T follicular helper cell (primary cell): ENCODE measurements around the gene ALAS1.

Source experiments
- DNase-seq: peaks from one replicate; pipeline ENCODE4 v3.0.0-alpha.2; 2020; ENCODE audit warnings: low read depth

ALAS1 gene

DNA sequence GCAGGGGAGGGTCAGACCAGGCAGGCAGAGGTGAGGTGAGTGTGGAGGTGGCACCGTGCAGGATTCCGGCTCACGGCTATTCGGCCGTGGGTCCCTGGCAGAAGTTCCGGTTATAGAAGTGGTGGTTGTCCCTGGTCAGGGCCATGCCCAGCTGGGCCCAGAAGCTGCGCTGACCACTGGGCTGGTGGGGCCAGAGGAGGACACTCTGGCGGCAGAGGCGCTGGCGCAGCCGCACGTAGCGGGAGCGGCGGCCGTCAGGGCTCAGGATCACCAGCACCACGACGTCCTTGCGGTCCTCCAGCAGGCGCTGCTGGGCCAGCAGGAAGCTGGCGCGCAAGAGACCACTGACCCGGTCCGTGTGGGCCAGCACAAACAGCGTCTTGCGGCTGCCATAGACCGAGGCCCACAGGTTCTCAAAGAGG is 23.2 kb downstream of the ALAS1 start:
- no peak for DNase-seq

DNA sequence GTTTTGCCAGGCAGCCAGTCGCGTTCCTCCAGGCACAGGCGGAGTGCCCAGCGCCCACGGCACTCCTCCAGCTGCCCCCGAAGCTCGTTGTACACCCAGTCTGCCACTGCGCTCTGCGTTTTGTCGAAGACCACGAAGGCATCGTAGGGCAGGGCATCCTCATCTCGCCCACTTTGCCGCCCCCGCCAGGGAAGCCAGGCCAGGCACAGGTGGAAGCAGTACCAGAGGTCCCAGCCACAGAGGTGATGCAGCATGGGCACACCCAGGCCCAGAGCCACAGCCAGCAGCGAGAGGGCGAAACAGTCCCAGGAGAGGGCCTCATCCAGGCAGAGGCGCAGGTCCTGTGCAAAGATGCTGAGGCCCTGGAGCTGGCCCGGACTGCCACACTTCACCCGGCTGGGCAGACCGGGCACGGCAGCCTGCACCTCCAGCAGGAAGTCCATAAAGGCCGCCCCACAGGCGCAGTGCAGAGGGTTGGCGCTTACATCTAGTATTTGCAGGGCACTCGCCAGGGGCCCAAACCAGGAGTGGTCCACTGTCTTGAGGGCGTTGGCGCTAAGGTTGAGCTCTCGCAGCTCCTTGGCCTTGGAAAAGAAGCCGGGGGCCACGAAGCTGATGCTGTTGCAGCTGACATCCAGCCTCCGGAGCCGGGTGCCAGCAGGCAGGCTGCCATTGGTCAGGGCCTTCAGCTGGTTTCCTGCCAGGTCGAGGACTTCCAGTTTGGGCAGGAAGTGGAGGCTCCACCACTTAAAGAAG is 23.8 kb downstream of the ALAS1 start:
- DNase-seq, result peak; percentile 42

DNA sequence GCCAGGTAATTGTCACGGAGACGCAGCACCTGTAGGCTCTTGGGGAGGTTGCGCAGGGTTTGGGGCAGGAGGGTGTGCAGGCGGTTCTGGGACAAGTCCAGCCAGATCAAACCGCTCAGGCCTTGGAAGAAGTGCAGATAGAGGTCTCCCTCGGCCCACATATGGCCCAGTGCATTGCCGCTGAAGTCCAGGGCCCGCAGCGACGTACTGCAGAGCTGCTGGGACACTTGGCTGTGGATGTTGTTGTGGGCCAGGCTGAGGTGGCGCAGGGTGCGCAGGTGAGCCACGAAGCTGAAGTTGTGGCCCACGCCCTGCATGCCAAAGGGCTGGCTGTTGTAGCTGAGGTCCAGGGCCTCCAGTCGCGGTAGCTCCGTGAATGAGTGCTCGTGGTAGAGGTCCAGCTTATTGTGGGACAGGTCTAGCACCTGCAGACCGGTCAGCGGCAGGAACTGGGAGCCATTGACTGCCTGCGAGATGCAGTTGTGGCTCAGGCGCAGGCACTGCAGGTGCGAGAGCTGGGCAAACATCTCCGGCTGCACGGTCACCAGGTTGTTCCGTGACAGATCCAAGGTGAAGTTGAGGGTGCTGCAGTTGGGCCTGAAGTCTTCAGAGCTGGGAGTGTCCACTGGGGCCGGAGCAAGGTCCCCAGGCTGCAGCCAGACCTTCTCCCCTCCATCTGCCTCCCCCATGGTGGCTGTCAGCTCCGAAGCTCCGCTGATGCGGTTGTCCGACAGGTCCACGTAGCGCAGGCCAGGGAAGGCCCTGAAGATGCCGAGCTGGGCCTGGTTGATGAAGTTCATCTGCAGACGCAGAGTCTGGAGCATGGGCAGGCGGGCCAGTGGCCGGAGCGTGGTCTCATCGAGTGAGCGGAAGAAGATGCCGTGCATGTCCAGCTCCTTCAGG is 24.6 kb downstream of the ALAS1 start:
- DNase-seq, result no peak

DNA sequence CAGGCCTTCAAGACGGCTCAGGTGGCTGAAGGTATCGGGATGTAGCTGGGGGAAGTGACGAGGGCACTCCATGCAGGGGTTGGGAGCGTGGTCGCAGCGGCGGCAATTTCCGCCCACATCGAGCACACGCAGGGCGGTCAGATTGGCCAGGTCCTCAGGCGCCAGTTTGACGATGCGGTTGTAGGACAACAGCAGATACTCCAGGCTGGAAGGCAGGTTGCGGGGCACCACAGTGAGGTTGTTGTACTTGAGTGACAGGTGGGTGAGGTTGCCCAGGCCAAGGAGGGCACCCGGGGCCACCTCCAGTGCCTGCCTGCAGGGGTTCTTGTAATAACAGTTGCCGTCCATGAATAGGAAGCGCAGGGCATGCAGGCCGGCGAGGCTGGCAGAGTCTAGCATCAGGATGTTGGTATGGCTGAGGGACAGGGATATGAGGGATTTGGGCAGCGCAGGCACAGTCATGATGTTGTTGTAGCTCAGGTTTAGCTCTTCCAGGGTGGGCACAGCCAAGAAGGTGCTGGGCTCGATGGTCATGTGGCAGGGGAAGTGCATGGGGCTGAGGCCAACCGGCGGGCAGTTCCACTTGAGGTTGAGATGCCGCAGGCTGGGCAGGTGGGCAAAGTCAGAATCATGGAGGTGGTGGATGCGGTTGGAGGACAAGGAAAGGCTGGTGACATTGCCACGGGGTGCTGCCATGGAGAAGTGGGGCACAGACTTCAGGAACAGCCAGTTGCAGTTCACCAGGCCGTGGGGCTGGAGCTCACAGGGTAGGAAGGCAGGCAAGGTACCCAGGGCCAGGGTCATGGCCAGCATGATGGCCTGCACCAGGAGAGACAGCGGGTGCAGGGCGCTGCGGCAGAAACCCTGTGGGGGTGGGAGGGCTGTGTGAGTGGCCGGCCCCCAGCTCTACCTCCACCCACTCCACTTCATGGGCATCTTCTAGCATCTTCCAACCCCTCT is 25.8 kb downstream of the ALAS1 start:
- DNase-seq, result no peak

DNA sequence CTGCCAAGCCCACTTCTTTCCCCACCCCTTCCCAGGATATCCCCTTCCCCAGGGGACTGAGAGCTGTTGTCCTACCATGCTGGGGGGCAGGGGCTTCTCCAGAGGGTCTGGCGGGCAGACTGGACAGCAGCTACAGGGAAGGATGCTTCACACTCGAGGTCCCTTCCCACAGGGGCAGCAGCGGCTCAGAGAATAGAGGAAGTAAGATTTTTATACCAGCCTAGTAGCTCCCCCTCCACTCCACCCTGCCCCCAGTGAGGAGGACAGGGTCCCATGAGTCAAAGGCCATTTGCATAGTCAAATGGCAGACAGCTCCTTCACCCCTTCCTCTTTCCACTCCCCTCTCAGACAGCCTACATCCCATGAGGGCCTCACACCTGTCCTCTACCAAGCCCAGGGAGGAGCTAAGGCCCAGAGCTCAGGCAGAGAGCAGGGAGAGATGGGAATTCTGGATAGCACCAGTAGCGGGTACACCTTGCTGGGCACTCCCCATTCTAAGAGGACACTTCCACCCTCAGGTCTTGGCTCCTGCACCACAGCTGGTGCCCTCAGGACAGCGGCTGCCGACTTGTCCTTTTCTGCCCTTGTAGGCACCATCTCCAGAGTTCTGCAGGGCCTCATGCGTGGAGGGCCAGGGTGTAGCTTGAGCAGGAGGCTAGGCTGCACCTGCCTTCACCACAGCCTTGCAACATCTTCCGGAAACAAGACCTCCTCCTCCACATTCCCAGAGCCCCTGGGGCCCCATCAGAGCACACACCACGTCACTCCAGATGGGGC is 27.7 kb downstream of the ALAS1 start, which contains the start of gene TLR9:
Gene TLR9 (minus strand): TSS at position 194 of the 777 bp plus-strand sequence. CDS start 116 bp downstream, at position 78.
- no peak for DNase-seq

DNA sequence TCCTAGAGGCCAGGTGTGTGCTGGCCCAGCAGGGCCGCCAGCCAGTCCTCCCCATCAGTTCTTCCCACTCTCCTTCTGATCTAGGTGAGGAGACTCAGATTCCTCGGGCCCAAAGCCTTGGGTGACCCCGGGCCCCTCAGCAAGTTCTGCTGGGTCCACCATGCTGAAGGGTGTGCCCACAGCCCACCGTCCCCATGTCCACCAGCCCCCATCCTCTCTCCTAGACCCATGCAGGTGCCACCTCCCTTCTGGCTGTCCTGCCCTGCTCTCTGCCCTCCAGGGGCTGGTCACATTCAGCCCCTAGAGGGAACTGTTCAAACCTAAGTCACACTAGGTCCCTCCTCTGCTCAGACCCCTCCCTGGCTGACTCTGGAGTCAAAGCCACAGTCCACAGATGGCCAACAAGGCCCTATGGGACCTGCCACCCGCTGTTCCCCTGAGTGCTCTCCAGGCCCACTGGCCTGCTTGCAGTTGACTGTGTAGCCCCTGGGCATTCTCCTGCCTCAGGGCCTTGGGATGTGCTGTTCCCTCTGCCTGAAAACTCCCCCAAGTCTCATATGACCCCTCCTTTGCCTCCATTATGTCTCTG is 28.4 kb downstream of the ALAS1 start:
- DNase-seq, result no peak

DNA sequence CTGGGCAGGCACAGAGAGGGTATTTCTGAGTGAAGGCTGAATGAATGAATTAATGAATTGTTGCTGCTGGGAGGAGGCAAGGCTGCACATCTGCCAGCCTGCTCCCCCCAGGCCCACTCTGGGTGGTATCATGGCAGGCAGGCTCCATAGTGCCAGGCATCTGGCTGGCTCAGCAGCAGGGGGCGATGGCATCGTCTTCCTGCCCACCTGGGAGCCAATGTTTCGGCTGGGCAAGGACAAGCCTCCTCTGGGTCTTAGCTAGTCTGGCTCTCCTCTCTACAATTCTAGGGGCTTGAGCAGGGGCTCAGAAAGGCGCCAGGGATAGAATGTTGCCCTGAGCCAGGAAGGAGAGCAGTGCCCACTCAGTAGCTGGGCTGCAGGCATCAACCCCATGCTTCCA is 29.2 kb downstream of the ALAS1 start:
- DNase-seq, result no peak

DNA sequence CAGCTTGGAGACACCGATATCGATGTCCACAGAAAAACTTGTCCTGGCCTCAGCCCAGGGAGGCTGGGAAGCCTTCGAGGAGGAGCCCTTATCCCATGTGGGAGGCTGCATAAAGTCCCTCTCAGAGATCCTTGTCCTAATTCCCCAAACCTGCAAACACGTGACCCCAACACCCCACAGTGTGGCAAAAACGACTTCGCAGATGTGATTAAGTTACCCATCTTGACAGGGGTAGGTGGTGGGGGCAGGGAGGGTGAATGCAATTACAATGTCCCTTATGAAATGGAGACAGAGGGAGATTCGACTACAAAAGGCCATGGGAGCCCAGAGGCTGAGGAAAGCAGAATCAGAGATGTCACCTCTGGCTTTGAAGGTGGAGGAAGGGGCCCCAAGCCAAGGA is 29.8 kb downstream of the ALAS1 start:
- no peak for DNase-seq

DNA sequence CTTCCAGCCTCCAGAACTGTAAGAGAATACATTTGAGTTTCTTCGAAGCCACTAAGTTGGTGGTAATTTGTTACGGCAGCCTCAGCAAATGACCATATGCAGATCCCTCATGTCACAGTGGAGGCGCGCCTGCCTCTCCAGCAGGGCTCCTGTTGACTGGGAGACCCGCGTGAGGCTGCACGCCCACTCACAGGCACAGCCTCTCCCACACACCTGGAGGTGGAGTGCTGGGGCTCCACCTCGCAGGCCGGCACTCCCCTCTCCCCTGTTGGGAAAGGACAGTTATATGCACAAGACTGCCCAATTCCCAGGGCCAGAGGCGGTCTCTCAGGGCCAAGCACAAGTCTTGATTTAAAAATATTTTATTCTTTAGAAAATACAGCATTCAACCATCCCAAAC is 30.3 kb downstream of the ALAS1 start:
- no peak for DNase-seq

DNA sequence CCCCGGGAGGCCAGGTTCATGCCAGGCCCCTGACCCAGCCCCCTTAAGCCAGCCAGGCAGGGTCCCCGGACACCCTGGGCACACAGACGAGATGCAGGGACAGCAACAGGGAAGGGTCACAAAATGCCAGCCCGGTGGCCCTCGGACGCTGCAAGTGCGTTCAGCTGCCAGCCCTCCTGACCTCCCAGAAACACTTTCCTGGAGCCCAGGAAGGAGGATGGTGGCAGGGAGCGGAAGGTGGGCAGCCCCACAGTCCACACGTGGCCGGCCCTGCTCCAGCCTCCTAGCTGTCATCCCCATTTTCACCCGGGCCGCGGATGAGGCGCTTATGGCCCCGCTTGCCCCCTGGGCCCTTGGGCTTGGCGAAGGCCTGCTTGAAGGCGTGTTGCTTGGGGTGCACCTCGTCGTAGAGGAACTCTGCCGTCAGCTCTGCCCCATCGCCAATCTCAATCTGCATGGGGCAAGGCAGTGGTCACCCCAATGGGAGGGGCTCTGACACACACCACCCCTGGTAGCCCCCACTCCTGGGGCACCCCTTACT is 30.9 kb downstream of the ALAS1 start:
- DNase-seq, result no peak

DNA sequence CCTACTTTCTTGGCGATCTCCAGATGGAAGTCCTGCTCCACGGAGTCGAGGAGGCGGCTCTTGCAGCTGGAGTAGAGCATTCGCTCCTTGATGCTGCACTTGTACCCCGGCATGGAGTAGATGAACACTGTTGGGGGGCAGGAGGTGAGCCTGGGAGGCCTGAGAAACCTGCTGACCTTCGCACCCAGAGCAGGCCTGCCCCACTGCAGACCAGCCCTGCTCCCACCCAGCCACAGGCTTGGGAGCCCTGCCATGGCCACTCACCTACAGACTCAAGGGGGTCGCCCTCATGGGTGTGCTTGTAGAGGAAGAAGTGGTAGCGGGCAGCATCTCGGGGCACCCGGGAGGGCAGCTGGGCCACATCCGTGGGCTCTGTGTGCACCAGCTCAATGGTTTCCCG is 31.7 kb downstream of the ALAS1 start:
- DNase-seq, result no peak

DNA sequence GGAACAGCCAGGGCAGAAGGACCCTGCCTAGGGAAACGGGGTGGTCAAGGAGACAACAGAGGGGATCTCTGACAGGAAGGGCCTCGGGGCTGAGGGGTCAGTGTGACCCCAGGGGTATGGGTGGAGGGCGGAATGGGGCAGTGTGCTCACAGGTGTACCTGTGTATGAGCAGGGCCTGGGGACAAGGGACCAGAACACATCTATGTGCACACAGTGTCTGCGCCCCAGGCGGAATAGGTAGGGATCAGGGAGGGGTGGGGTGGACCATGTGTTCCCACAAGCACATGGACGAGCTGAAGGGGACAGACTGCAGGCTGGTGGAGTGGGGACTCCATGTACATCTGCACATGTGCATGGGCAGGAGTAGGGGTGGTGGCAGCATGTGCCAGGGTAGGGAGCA is 32.5 kb downstream of the ALAS1 start:
- DNase-seq, result no peak

DNA sequence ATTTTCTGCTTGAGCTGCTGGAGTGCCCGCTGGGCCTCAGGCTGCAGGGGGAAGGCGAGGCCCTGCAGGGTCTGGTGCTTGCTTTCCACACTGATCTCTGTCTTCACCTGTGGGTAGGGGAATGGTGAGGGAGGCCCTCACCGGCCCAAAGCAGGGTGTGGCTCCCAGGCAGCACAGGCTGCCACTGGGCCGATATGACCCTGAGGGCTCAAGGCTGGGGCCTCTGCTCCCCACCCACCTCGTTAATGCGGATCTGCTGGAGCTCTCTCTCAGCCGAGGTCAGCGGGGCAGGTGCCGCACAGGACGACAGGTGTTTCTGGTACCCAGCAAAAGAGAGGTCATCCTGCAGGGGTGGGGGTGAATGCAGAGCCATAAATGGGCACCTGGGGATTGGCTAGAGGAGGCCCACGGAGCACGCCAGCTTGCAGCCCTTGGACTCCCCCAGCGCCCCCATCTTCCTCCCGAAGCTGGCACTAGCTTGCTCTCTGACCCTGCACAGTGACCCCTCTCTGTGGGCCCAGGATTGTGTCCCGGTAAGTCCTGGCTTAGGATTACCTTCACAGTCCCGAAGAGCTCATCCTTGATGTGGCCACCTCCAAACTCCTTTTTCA is 33.0 kb downstream of the ALAS1 start:
- DNase-seq, result no peak

DNA sequence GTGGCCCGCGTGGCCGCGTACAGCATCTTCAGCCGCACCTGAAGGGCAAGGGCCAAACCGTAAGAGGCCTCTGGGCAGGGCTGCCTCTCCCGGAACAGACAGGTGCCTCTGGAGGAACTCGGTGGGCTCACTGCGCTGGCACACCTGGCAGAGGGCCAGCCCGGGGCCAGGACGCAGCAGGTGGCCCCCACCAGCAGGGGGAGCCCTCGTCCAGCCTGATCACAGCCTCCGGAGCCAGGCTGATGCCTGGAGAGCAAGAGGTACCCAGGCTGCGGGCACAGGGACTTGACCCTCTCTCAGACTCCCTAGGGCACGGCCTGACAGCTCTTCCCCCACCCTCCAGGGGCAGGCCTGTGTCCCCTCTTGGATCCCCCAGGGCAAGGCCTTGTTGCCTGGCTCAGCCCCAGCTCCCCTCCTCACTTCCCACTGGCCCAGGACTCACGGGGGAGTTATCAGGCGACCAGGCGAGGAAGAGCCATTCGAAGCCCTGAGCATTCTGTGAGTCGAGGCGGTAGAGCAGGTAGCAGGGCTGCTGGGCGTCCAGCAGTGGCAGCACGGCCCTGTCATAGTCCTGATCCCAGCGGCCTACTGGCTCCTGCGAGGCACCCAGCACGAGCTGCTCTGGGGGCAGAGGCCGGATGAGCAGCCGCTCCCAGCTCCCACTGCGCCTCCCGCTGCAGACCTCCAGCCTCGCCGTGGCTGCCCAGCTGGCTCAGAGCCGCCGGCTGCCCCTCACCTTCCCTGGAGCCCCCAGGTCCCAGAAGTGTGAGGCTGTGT is 33.7 kb downstream of the ALAS1 start:
- peak; percentile 86 for DNase-seq

DNA sequence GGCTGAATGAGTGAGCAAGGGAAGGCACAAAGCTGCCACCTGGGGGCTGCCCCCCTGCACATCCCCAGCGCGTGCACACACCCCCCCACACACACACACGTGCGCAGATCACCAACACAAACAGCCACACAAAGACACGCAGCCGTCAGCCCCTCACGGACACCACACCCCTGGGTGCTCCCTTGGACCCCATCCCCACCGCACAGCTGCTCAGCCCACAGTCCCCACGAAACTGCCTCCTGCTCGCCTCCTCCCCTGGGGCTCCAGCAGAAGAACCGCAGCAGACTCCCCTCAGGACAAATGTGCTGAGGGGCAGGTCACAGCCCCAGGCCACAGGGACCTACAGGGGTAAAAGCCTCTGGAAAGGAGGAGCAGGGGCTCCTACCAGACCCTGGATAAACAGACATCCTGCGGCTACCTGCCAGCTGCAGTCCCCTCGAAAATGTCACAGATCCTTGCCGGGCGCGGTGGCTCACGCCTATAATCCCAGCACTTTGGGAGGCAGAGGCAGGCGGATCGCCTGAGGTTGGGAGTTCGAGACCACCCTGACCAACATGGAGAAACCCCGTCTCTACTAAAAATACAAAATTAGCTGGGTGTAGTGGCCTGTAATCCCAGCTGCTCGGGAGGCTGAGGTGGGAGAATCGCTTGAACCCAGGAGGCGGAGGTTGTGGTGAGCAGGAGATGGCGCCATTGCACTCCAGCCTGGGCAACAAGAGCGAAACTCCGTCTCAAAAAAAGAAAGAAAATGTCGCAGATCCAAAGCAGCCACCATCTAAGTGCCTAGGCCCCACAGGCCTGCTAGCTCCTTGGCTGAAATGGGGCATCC is 34.5 kb downstream of the ALAS1 start:
- no peak for DNase-seq

DNA sequence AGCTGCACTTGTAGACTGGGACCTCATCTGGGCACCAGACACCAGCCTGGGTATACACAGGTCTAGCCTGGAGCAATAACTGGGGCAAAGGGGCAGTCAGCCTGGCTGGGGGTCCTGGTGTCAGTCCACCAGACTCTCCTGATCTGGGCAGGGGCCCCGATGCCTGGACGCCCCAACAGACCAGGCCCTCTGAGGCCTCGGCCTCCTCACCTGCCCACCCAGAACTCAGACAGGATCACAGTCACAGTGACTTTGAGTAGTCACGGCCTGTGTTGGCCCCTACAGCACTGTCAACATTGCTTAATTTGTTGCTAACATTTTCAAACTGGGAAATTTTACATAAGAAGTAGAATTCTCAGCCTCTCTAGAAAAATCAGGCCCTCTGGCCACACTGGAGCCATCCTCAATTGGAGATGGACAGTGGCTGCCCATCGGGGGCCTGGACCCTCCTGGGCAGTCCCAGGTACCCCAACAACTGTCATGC is 35.2 kb downstream of the ALAS1 start:
- DNase-seq, result no peak

DNA sequence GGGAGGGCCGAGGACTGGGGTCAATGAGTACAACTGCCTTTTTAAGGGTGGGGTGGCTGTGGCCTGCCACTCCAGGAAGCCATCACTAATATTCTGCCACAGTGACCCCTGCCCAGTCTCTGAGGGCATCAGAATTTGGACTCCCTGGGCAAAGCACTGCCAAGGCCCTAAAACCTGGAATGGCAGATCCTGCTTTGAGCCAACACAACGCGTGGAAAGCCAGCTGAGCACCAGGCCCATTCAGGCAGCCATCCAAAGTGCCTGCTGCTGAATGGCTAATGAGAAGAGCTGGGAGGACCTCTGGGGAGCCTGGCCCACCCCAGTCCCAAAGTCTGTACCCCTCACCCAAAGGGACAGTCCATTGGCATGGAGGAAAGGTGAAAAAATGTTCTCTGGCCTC is 36.0 kb downstream of the ALAS1 start:
- no peak for DNase-seq
